ENCODE results near the gene MAN1B1.
"Not testable (repeated sequence)": the region's sequence is repeated elsewhere in the genome, so short reads cannot be mapped to it uniquely, and the experiment has no call there.

Gene MAN1B1

DNA sequence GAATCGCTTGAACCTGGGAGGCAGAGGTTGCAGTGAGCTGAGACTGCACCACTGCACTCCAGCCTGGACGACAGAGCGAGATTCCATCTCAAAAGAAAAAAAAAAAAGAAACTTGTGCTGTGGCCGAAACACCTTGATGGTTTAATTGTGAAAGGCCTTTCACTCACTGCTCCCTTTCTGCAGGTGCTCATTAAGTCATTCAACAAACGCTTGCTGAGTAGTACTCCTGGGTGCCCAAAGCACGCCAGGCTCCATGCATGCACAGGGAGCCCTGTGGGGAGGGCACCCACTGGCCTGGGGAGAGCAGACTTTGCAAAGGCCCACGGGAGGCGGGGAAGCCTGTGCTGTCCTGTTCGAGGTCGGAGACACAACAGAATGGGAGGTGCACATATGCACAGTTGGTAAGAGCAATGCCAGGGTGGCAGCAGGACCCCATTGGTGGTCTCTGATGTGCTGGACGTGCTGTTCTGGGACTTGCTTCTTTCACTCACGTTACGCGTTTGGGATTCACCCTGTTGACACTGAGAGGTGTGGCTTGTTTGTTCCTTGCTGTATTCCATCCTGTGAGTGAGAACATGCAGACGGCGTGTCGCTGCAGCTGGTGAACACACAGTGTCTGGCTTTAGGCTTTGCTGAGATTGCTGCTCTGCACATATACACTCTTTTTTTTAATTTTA, 29.9 kb upstream of the MAN1B1 start:
- no peak for TF ChIP-seq CTCF (IDR thresholded peaks at IDR 0.05; ENCODE audit: low read depth, low read length)
- DNase-seq (ENCODE audit: low read depth, low spot score), result no peak
- in situ Hi-C loops (cut with HindIII; ENCODE audit: low sequenced_read_pairs), result no loop called here
- H3K4me3 ChIP-seq (ENCODE audit: low read depth, low read length), result no peak overlapping the region

GRCh38 chr9:137057545-137057944, 29.2 kb upstream of the MAN1B1 start:
- no peak for TF ChIP-seq CTCF (IDR thresholded peaks at IDR 0.05; ENCODE audit: low read depth, low read length)
- in situ Hi-C loops (cut with HindIII; ENCODE audit: low sequenced_read_pairs), result no loop called here
- no peak overlapping the region for H3K4me3 ChIP-seq (ENCODE audit: low read depth, low read length)
- DNase-seq (ENCODE audit: low read depth, low spot score), result no peak

- DNase-seq (ENCODE audit: low read depth, low spot score), result no peak
- no peak overlapping the region for H3K4me3 ChIP-seq (ENCODE audit: low read depth, low read length)
- no peak for TF ChIP-seq CTCF (IDR thresholded peaks at IDR 0.05; ENCODE audit: low read depth, low read length)
- in situ Hi-C loops (cut with HindIII; ENCODE audit: low sequenced_read_pairs), result no loop called here
These were observed 28.1 kb upstream of the MAN1B1 start for GRCh38 chr9:137058521-137059234.

DNA sequence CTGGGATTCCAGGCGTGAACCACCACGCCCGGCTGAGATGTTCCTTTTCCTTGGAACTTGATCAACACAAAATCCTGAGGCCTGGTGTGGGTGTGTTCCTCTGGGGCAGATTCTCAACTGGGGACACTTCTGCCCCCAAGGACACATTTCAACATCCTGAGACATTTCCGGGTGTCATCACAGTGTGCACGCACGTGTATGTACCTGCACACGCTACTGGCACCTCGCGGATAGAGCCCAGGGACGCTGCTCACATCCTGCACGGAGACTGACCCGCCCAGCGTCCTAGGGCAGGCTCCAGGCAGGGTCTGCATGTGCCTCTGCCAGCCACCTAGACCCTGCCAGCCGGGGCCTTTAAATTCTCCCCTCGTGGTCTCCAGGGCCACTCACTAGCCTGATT, 24.4 kb upstream of the MAN1B1 start:
- no peak overlapping the region for H3K4me3 ChIP-seq (ENCODE audit: low read depth, low read length)
- in situ Hi-C loops (cut with HindIII; ENCODE audit: low sequenced_read_pairs), result no loop called here
- no peak for TF ChIP-seq CTCF (IDR thresholded peaks at IDR 0.05; ENCODE audit: low read depth, low read length)
- no peak for DNase-seq (ENCODE audit: low read depth, low spot score)

- DNase-seq (ENCODE audit: low read depth, low spot score); in situ Hi-C loops (cut with HindIII; ENCODE audit: low sequenced_read_pairs): not testable (repeated sequence)
These were observed 24.0 kb upstream of the MAN1B1 start for GRCh38 chr9:137062798-137063197.

GRCh38 chr9:137063311-137064026, 23.3 kb upstream of the MAN1B1 start:
- DNase-seq (ENCODE audit: low read depth, low spot score), result no peak
- TF ChIP-seq CTCF (IDR thresholded peaks at IDR 0.05; ENCODE audit: low read depth, low read length), result no peak
- no peak overlapping the region for H3K4me3 ChIP-seq (ENCODE audit: low read depth, low read length)
- in situ Hi-C loops (cut with HindIII; ENCODE audit: low sequenced_read_pairs), result no loop called here

More at GRCh38 chr9:137062798-137063197, 24.0 kb upstream of the MAN1B1 start:
- H3K4me3 ChIP-seq (ENCODE audit: low read depth, low read length), result not testable (repeated sequence)
